HG03342 (cell line): Measurements from ENCODE around the gene SFMBT2.
"Not testable (repeated sequence)": the region's sequence is repeated elsewhere in the genome, so short reads cannot be mapped to it uniquely, and the experiment has no call there.

Experiments
- ATAC-seq: cut with Tn5 transposase; IDR thresholded peaks from one replicate; pipeline ENCODE4 v1.9.1; 2021; ENCODE audit warnings: mild to moderate bottlenecking, moderate library complexity; ENCODE audit not compliant: unreplicated experiment

Gene SFMBT2

GRCh38 chr10:7333961-7334641 lies 76.7 kb downstream of the SFMBT2 start:
- ATAC-seq: no peak

- no peak for ATAC-seq
Measured at GRCh38 chr10:7329219-7329618, 81.6 kb downstream of the SFMBT2 start.

- ATAC-seq: no peak
Measured at GRCh38 chr10:7327885-7328284, 82.9 kb downstream of the SFMBT2 start.

GRCh38 chr10:7322623-7323022 lies 88.2 kb downstream of the SFMBT2 start:
- ATAC-seq: no peak

GRCh38 chr10:7320072-7320471 lies 90.8 kb downstream of the SFMBT2 start:
- no peak for ATAC-seq

- ATAC-seq: no peak
Measured at GRCh38 chr10:7319632-7320031, 91.2 kb downstream of the SFMBT2 start.

GRCh38 chr10:7318836-7319235 lies 92.0 kb downstream of the SFMBT2 start:
- no peak for ATAC-seq

GRCh38 chr10:7317786-7318446 lies 92.9 kb downstream of the SFMBT2 start:
- no peak for ATAC-seq

- ATAC-seq: no peak
Measured at GRCh38 chr10:7316839-7317238, 94.0 kb downstream of the SFMBT2 start.

GRCh38 chr10:7315906-7316305 lies 94.9 kb downstream of the SFMBT2 start:
- ATAC-seq: no peak

- no peak for ATAC-seq
Measured at GRCh38 chr10:7314170-7314569, 96.7 kb downstream of the SFMBT2 start.

- ATAC-seq: no peak
Measured at GRCh38 chr10:7312488-7312857, 98.4 kb downstream of the SFMBT2 start.

GRCh38 chr10:7311850-7312487 lies 98.9 kb downstream of the SFMBT2 start:
- ATAC-seq: not testable (repeated sequence)

GRCh38 chr10:7311218-7311849 lies 99.5 kb downstream of the SFMBT2 start:
- no peak for ATAC-seq

GRCh38 chr10:7310076-7310475 lies 100.8 kb downstream of the SFMBT2 start:
- no peak for ATAC-seq

GRCh38 chr10:7308826-7309225 lies 102.0 kb downstream of the SFMBT2 start:
- ATAC-seq: no peak

- no peak for ATAC-seq
Measured at GRCh38 chr10:7306616-7307015, 104.2 kb downstream of the SFMBT2 start.

GRCh38 chr10:7306147-7306546 lies 104.7 kb downstream of the SFMBT2 start:
- ATAC-seq: no peak

GRCh38 chr10:7305053-7305452 lies 105.8 kb downstream of the SFMBT2 start:
- ATAC-seq: no peak

GRCh38 chr10:7304110-7304509 lies 106.7 kb downstream of the SFMBT2 start:
- ATAC-seq: no peak

GRCh38 chr10:7302930-7303557 lies 107.8 kb downstream of the SFMBT2 start:
- ATAC-seq: no peak
